ENCODE data around the gene BRINP2.

BRINP2 gene

GRCh38 chr1:177170756-177171535, at the start of gene BRINP2:
TSS of gene BRINP2 (plus strand) at chr1:177170958. CDS start at chr1:177229877, 58,919 bp downstream.
- no peak for DNase-seq

DNA sequence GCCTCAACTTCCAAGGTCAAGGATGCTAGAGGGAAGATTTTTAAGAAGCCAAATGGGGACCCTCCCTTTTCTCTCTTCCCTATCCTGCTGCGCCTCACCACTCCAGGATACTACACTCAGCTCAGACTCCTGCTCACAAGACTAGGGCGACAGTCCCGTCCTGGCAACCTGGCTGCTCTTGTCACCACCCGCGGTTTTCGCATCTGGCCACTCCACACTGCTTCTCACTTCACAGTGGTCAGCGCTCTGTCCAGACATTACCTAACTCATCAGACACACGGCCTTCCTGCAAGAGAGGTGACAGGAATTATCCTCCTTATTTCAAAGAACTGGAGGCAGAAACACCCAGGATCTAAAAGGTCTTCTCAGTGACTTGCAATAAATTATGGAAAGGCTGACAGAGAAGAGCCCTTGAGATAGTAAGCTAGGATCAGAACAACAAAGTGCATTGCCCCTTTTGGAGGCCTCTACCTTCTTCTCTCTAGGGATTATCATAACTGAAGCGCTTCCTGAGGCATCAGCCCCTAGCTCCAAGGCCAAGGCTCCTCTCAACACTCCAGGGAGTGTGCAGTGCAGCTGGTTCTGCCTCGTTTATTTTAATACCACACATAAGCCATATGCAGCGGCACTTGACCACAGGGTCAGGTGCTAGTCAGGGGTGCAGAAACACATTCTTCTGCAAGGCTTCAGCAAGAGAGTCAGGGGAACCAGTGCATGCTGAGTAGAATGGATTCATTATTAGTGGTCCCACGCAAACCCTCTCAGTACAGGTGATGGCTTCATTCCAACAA, 48.1 kb upstream of the BRINP2 start:
- DNase-seq: no peak

GRCh38 chr1:177124577-177125278, 46.0 kb upstream of the BRINP2 start:
- no peak for DNase-seq

DNA sequence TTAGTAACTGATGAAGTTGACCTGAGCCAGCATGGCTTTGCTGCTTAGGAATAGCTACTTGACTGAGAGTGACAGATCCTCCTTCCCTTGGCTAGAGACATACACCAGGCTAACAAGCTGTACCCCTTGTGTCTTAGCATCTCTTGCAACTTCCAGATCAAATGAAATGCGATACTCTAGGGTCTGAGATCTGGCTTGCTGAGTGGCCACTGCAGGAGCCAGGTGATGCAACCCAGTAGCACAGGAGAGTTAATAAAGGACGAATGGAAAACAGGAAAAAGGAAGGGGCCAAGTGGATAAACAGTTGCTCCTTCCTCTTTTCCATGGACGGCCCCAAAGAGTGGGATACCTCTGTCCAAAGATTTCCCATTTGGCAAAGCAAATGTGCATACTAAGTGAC, 44.5 kb upstream of the BRINP2 start:
- DNase-seq: no peak

- no peak for DNase-seq
These were observed 42.0 kb upstream of the BRINP2 start for GRCh38 chr1:177128665-177129281.

GRCh38 chr1:177130451-177130945, 40.3 kb upstream of the BRINP2 start:
- no peak for DNase-seq

GRCh38 chr1:177131723-177132122, 39.0 kb upstream of the BRINP2 start:
- DNase-seq: no peak

- DNase-seq: no peak
These were observed 38.6 kb upstream of the BRINP2 start for GRCh38 chr1:177132141-177132540.

GRCh38 chr1:177133977-177134538, 36.7 kb upstream of the BRINP2 start:
- no peak for DNase-seq

DNA sequence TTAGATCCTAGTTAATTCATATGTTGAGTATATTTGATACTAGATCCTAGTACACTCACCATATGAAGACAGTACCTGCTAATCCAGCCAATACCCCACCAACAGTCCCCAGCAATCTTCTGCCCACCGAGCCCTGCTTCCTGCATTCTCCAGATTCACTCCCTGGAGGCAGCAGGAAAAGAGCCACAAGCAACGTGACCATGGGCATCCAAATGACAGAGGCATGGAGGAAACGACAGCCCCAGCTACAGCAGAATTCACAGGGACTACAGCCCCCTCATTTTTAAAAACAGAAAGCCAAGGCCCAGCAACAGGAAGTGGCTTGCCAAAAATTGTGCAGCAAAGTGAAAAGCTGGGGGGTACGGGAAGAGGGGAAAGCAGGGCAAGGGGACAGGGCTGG, 35.5 kb upstream of the BRINP2 start:
- no peak for DNase-seq

DNA sequence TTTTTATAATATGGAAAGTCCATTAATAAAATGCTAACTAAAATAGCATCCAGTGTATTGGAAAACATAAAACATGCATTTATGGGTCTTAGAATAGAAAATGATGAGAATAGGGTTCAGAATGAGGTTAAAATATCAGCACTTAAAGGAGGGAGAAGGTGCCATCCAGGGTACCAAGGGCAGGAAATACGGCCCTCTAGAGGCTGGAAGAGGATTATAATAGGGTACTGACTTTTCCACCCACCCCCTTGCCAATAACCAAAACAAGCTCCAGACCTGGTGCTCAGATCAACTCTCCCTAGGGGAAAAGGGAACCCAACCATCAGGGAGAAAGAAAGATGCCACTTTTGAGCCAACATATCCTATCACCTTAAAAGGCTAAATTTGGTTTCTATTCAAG, 32.9 kb upstream of the BRINP2 start:
- no peak for DNase-seq

GRCh38 chr1:177138347-177138746, 32.4 kb upstream of the BRINP2 start:
- no peak for DNase-seq

GRCh38 chr1:177142010-177142409, 28.7 kb upstream of the BRINP2 start:
- no peak for DNase-seq

DNA sequence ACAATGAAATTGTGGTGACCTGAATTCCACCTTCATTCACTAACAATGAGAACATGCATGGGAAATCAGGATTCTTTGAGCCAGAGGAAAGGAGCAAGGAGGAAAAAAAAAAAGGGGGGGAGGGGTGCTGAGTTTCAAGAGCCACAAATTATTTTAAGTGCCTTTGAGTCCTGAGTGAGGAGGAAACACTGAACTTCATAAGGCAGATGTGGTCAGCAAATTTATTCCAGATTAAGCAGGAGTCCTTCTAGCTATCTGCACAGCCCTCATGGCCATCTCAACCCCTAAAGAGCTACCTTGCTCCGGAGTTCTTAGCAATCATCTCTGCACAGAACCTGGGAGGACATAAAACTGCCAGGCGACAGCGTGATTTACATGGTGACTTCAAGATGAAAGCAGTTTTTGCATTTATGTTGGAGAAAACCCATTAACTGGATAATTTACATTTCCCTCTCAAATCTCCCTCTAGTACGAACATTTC, 27.9 kb upstream of the BRINP2 start:
- no peak for DNase-seq

DNA sequence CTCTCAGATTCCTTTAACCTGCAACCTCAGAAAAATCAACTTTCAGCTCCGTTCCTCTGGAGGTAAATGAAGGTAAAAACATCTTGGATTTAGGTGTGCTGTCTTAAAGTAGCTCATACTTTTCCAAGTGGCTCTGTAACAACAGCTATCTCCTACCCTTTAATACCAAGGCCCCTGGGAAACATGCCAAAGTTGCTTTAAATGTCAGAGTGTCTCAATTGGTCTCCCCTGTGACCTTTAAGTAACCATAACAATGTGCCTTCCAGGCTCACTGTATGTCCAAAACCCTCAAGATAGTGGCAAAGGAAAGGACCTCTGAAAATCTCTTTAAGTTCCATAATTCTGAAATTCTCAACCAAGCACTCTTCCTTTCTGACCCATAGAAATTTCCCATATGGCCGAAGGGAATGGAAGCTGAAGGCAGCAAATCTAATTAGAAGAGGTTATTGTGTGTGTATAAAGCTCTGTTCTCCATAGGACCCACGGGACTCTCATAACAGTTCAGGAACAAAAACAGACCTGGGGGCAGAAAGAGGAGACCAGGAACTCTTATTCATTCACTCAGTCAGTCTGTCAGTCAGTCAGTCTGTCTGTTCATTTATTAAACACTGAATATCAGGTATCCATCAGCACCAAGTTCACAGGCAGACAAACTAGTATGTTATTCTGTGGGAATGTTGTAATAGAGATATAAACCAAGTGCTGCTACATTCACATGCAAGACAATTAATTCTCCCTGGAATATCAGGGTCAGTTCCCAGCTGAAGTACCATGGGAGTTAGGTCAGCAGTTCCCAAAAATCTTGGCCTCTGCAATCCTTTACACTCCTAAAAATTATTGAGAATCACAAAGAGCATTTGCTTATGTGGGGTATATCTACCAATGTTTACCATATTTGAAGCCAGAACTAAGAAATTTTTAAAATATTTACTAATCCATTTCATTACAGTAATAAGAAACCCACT, 25.4 kb upstream of the BRINP2 start:
- no peak for DNase-seq

- DNase-seq: no peak
These were observed 24.3 kb upstream of the BRINP2 start for GRCh38 chr1:177146499-177146898.

- no peak for DNase-seq
These were observed 8.5 kb upstream of the BRINP2 start for GRCh38 chr1:177162243-177162642.

- no peak for DNase-seq
These were observed 6.8 kb upstream of the BRINP2 start for GRCh38 chr1:177163844-177164379.

DNA sequence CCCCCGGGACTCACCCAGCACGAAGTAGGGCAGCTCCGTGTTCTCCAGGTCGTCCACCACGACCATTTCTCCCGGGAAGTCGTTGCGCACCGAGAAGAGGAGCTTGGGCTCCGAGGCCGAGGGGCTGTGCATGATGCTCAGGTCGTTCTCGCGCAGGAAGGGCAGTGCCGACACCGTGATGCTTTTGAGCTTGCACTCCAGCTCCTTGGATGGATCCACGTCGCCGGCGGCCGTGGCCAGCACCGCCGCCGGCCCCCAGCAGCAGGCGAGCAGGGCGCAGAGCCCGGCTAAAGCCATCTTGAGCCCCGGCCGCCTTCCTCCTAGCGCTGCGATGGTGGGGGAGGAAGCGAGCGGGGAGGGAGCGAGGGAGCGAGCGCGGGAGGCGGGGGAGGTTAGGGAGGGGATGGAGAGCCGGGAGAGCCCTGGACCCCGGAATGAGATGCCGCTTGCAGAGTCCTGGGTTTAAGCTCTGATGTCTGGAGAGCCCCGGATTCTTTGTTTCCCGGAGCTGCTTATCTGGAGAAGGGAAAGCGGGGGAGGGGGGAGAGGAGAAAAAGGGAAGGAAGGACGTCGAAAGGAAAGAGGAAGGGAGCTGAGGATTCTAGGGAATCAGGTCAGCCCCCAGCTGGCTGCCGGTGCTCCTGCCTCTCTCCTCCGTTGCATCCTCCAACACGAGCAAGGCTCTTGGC, 6.2 kb upstream of the BRINP2 start, which contains the start of gene ASTN1:
Gene ASTN1, minus strand, starts transcription at position 333 of the 689 bp plus-strand sequence. Its CDS starts 36 bp downstream, at position 297.
- DNase-seq: no peak

DNA sequence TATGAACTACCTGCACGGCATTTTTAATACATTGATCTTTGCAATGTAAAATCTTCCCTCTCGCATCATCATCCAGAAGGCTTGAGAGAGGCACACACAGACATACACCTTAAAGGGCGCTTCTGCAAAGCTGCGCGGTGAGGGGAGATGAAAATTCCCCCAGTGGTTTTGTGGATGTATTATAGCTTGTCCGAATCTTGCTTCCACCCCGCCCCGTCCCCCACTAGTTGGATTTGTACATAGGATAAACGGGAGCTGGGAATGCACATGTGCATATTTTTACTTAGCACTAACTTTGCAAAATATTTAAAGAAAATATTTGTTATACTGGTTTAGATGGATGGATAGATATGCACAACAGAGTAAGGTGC, 5.7 kb upstream of the BRINP2 start:
- DNase-seq: no peak

Data from bone marrow (tissue), 2 donors.